Measurements from ENCODE around the gene GPC6. TPM values are rescaled to one million over a fixed set of nuclear protein-coding genes. Genes with fewer than 3 reads are reported as not detected.

GPC6 gene
- total and polyA plus RNA-seq, 2 donors (not counting 3 experiments of a cell fraction or from before 2014, with no cell fraction given), result 0.01 TPM; not detected in 1

DNA sequence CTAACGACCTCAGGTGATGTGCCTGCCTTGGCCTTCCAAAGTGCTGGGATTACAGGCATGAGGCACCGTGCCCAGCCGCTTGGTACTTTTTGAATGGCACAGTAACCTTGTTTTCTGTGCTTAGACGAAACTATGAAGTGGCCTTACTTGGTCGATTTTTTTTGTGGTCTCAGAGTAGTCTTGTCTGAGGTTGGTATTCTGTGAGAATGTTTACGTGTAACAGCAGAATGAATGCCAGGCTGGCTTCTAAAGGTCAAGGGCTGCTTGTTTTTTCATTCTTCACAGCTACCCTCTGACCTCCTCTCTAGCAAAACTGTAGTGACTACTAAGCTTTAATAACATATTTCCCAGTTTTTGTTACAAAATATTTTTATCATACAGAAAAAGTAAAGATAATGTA, 313.3 kb downstream of the GPC6 start:
- Histone ChIP-seq H3K9me3 (replicated peaks; ENCODE audit: control insufficient read depth, insufficient read depth, low read length) (no peaks in the 10 kb centered on the region), H3K4me1 (ENCODE audit: control insufficient read depth, extremely low read depth, insufficient read depth, low read length) (no peaks in the 10 kb centered on the region), H3K36me3 (ENCODE audit: control insufficient read depth in 2 of 2, extremely low read depth in 1 of 2, insufficient read depth in 2 of 2, low read length in 2 of 2) (no peaks in the 10 kb centered on the region), H3K4me3 (replicated peaks in 1 of 3; ENCODE audit: insufficient read depth in 1 of 3, low read depth in 1 of 3, low read length in 3 of 3) (no peak overlapping the region), H3K27me3 (ENCODE audit: control insufficient read depth in 2 of 2, insufficient read depth in 2 of 2, low read length in 2 of 2) (no peaks in the 10 kb centered on the region), H2AFZ (ENCODE audit: low read depth, low read length) (no peak overlapping the region), H4K20me1 (replicated peaks; ENCODE audit: control insufficient read depth, extremely low read depth, insufficient read depth, low read length) (no peaks in the 10 kb centered on the region), H3K9ac (replicated peaks; ENCODE audit: extremely low read depth, insufficient read depth, low read length) (no peak overlapping the region), H3K79me2 (ENCODE audit: control insufficient read depth, insufficient read depth, low read length) (no peaks in the 10 kb centered on the region), H3K9me1 (replicated peaks; ENCODE audit: control insufficient read depth, extremely low read depth, insufficient read depth, low read length) (no peaks in the 10 kb centered on the region), H3K4me2 (ENCODE audit: insufficient read depth, low read length) (no peak overlapping the region), H3K27ac (ENCODE audit: insufficient read depth, low read depth, low read length) (no peak overlapping the region)
- no peak for FAIRE-seq
- dilution Hi-C loops (cut with MboI; ENCODE audit: extremely low pct_ligation_motif_present, low sequenced_read_pairs) (no loop called here), intact Hi-C loops (cut with micrococcal nuclease) (no loop called here)
- TF ChIP-seq POLR2AphosphoS5 (IDR thresholded peaks at IDR 0.05; ENCODE audit: insufficient read depth, low read depth, low read length) (no peak), POLR2A (IDR thresholded peaks at IDR 0.05; ENCODE audit: low read depth, low read length) (no peak), MYC (IDR thresholded peaks at IDR 0.05; ENCODE audit: low read depth, low read length) (no peak), JUN (IDR thresholded peaks at IDR 0.05; ENCODE audit: borderline replicate concordance, insufficient read depth, insufficient read length, low read depth) (no peak), FOS (IDR thresholded peaks at IDR 0.05; ENCODE audit: borderline replicate concordance, insufficient read depth, low read length) (no peak), GATA2 (IDR thresholded peaks at IDR 0.05; ENCODE audit: insufficient read depth, insufficient read length, low read depth, low read length) (no peak), EZH2 (IDR thresholded peaks at IDR 0.05; ENCODE audit: borderline replicate concordance, low read depth, low read length, severe bottlenecking) (no peak)
- TF ChIP-seq, protein P1, sequence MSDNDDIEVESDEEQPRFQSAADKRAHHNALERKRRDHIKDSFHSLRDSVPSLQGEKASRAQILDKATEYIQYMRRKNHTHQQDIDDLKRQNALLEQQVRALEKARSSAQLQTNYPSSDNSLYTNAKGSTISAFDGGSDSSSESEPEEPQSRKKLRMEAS (IDR thresholded peaks at IDR 0.05; ENCODE audit: insufficient read depth, insufficient read length), result no peak
- TF ChIP-seq, protein P2, sequence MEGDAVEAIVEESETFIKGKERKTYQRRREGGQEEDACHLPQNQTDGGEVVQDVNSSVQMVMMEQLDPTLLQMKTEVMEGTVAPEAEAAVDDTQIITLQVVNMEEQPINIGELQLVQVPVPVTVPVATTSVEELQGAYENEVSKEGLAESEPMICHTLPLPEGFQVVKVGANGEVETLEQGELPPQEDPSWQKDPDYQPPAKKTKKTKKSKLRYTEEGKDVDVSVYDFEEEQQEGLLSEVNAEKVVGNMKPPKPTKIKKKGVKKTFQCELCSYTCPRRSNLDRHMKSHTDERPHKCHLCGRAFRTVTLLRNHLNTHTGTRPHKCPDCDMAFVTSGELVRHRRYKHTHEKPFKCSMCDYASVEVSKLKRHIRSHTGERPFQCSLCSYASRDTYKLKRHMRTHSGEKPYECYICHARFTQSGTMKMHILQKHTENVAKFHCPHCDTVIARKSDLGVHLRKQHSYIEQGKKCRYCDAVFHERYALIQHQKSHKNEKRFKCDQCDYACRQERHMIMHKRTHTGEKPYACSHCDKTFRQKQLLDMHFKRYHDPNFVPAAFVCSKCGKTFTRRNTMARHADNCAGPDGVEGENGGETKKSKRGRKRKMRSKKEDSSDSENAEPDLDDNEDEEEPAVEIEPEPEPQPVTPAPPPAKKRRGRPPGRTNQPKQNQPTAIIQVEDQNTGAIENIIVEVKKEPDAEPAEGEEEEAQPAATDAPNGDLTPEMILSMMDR (IDR thresholded peaks at IDR 0.05; ENCODE audit: extremely low read depth in 1 of 2, insufficient read depth in 1 of 2, low read depth in 1 of 2, low read length in 2 of 2), result no peak
- DNase-seq (ENCODE audit: low read depth, low spot score), result no peak
- POLR2A ChIA-PET, result no interaction called here
- no TSS peak for BruUV-seq (replicated peaks)
- CTCF ChIA-PET, result no interaction called here

Measured in endothelial cell of umbilical vein (primary cell).